Loucy (cell line): ENCODE results near the gene DLG2.

ENCODE experiments used
- CTCF ChIP-seq: fragments of 200-600 bp; sonication (generic); conservative IDR thresholded peaks from 2 replicates; pipeline ENCODE4 v1.5.1; 2014; ENCODE audit warnings: mild to moderate bottlenecking, antibody characterized with exemption, low read length
- EZH2phosphoT487 ChIP-seq: fragments of 200-600 bp; IDR thresholded peaks from 2 replicates; pipeline ENCODE4 v1.6.1; 2018; ENCODE audit warnings: antibody characterized with exemption, mild to moderate bottlenecking, moderate library complexity, borderline replicate concordance

GRCh38 chr11:83424376-83425136 is 2202.6 kb downstream of the DLG2 start:
- TF ChIP-seq CTCF, result no peak
- TF ChIP-seq EZH2phosphoT487, result no peak
